ENCODE results near the gene MED26. TPM values are rescaled to one million over a fixed set of nuclear protein-coding genes. Genes with fewer than 3 reads are reported as not detected.

MED26 gene
- total and polyA plus RNA-seq, 11 donors, result 3.6 to 7.5 (median 4.6) TPM

DNA sequence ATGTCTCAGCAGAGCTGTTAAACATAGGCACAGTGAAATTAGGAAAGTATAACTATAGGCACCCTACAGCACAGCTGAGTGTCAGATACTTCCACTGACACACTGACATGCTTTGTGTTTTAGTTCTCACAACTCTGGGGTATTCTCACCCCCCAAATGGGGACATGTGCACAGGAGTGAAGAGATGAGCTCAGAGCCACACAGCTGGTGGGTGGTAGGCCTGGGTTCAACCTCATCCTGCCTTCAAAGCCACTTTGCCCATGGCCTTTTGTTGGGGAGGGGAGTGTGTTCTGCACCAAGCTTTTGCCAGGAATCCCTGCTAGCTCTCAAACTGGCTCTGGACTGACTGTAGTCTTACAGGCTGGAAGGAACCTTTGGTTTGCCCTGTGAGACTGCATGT lies 54.1 kb downstream of the MED26 start:
- DNase-seq (no peak), ATAC-seq (no peak)
- peaks cover 7 to 58% (median 27%) of the 10 kb centered on the region in 12 donors for H3K4me1 ChIP-seq
- no peaks in the 10 kb centered on the region for H3K27me3 ChIP-seq
- peak overlapping the region in 3 of 12 donors; percentile 72 to 94 (median 90) for H3K4me3 ChIP-seq
- no peaks in the 10 kb centered on the region for H3K9me3 ChIP-seq
- intact Hi-C loops (cut with DNase I), result loop anchor here in 7 of 10 donors (2.0 to 5.0 kb wide), 3 partner anchors 53 to 318 kb away; partner anchors contain the start of gene MED26 (in 5 of the 7)
- H3K36me3 ChIP-seq, result peaks cover 0 to 67% (median 38%) of the 10 kb centered on the region in 9 donors
- H3K27ac ChIP-seq, result no peak overlapping the region
- TF ChIP-seq CTCF (IDR thresholded peaks at IDR 0.05) (no peak), POLR2A (IDR thresholded peaks at IDR 0.05) (no peak)

DNA sequence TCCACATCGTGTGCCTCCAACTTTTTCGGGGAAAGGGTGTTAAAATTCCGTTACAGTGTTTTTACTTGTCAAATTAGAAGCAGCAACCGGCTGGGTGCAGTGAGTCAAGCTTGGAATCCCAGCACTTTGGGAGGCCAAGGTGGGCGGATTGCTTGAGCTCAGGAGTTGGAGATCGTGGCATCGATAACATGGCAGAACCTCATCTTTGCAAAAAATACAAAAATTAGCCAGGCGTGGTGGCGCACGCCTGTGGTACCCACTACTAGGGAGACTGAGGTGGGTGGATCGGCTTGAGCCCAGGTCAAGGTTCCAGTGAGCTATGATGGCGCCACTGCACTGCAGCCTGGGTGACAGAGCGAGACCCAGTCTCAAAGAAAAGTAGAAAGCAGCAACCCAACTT lies 54.7 kb downstream of the MED26 start:
- TF ChIP-seq CTCF (IDR thresholded peaks at IDR 0.05), result no peak
- no peak for TF ChIP-seq POLR2A (IDR thresholded peaks at IDR 0.05)
- Histone ChIP-seq H3K36me3 (peaks cover 0 to 67% (median 38%) of the 10 kb centered on the region in 9 donors), H3K9me3 (no peaks in the 10 kb centered on the region), H3K4me1 (peaks cover 7 to 58% (median 27%) of the 10 kb centered on the region in 12 donors), H3K27me3 (no peaks in the 10 kb centered on the region), H3K27ac (peak overlapping the region in 9 of 12 donors; percentile 70 to 93 (median 89)), H3K4me3 (peak overlapping the region; percentile 69 to 98 (median 85))
- ATAC-seq (no peak), DNase-seq (no peak)
- intact Hi-C loops (cut with DNase I), result loop anchor here in 7 of 10 donors (2.0 to 5.0 kb wide), 3 partner anchors 54 to 319 kb away; partner anchors contain the start of gene MED26 (in 5 of the 7)
- 68 to 70% (median 69%) methylated on average over 12 to 13 of the region's 13 CpGs for WGBS, 4 donors

GRCh38 chr19:16572332-16573211 lies 55.4 kb downstream of the MED26 start, which contains the start of gene SLC35E1:
TSS of gene SLC35E1 (minus strand) at chr19:16572415. CDS start at chr19:16572364, 51 bp downstream.
- peaks cover 7 to 54% (median 27%) of the 10 kb centered on the region in 12 donors for H3K4me1 ChIP-seq
- DNase-seq (peak; percentile 94 to 98 (median 97)), ATAC-seq (peak; percentile 96 to 99 (median 98))
- peak within 1 kb of the TSS; percentile 35 to 93 (median 86) for H3K27ac ChIP-seq
- H3K9me3 ChIP-seq, result no peaks in the 10 kb centered on the region
- intact Hi-C loops (cut with DNase I), result loop anchor here in 7 of 10 donors (1.0 to 5.0 kb wide), 5 partner anchors 30 to 320 kb away; partner anchors contain the start of genes MED26 (in 5 of the 7), CHERP (in 1 of the 7) and SMIM7 (in 1 of the 7)
- WGBS, 4 donors, result 0% methylated on average over 20 to 83 of the region's 83 CpGs
- peak in 1 of 2 donors; percentile 70 for TF ChIP-seq POLR2A (IDR thresholded peaks at IDR 0.05)
- no peak for TF ChIP-seq CTCF (IDR thresholded peaks at IDR 0.05)
- H3K36me3 ChIP-seq, result peaks cover 0 to 67% (median 35%) of the 10 kb centered on the region in 9 donors
- peak within 1 kb of the TSS; percentile 69 to 98 (median 85) for H3K4me3 ChIP-seq
- H3K27me3 ChIP-seq, result no peaks in the 10 kb centered on the region

Measured in heart left ventricle (tissue), 16 donors.